Neural crest cell (in vitro differentiated cells): ENCODE measurements around the gene PCBP4. TPM values are rescaled to one million over a fixed set of nuclear protein-coding genes. Genes with fewer than 3 reads are reported as not detected.
"Not testable (repeated sequence)": the region's sequence is repeated elsewhere in the genome, so short reads cannot be mapped to it uniquely, and the experiment has no call there.

ENCODE experiments used
- DNase-seq: peaks from one replicate; pipeline ENCODE4 v3.0.0; 2021; ENCODE audit warnings: low read depth, mixed read lengths, low spot score
- H3K27ac Mint-ChIP-seq: one replicate; pipeline ENCODE4 v1.8.0; 2021; ENCODE audit warnings: mild to moderate bottlenecking, mixed read lengths; ENCODE audit not compliant: unreplicated experiment
- H3K27me3 Mint-ChIP-seq: 2 replicates; pipeline ENCODE4 v1.8.0; 2021; ENCODE audit warnings: low read depth, mild to moderate bottlenecking, mixed read lengths
- H3K36me3 Mint-ChIP-seq: 2 replicates; pipeline ENCODE4 v1.8.0; 2021; ENCODE audit warnings: low read depth, mild to moderate bottlenecking, mixed read lengths
- H3K4me1 Mint-ChIP-seq: 2 replicates; pipeline ENCODE4 v1.8.0; 2021; ENCODE audit warnings: mixed read lengths
- H3K4me3 Mint-ChIP-seq: one replicate; pipeline ENCODE4 v1.8.0; 2021; ENCODE audit warnings: mild to moderate bottlenecking, mixed read lengths
- H3K9me3 Mint-ChIP-seq: 2 replicates; pipeline ENCODE4 v1.8.0; 2021; ENCODE audit warnings: mixed read lengths
- total RNA-seq: library from RNA; stranded (reverse); gene quantifications from 2 replicates; pipeline ENCODE4 v1.2.1, GENCODE V29; 2021
- TF ChIP-seq, protein P1 (sequence below): fragments of 200-600 bp; sonication (generic); conservative IDR thresholded peaks from 2 replicates; pipeline ENCODE4 v1.5.0; 2021; ENCODE audit warnings: antibody characterized with exemption, mild to moderate bottlenecking

The PCBP4 gene
- total RNA-seq, 1 donor from 2014 or later: 235 TPM

DNA sequence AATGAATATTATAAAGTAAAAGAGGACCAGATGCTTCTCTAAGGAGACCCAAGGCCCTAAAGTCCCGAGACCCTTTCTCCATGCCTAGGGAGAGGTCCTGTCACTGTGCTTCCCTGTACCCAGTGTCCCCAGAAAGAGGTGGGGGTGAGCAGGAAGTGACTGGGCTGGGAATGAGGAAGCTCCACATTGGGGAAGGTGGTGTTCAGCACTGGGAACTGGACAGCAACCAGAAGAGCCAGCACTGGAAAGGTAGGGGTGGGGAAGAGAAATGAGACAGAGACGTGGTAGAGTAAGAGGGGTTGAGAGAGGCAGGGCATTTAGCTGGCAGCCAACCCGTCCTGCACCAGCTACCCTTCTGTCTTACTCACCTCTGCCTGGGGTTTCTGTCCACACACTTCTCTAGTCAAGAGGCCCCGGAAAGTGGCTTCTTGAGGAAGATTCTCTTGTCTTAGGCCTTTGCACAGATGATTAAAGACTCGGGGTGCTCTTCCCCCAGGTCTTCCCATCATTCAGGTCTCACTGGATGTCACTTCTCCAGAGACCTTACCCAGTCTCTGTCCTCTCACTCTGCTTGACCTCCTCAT, 37.7 kb downstream of the PCBP4 start:
- no peak overlapping the region for H3K4me3 Mint-ChIP-seq
- TF ChIP-seq, protein P1, sequence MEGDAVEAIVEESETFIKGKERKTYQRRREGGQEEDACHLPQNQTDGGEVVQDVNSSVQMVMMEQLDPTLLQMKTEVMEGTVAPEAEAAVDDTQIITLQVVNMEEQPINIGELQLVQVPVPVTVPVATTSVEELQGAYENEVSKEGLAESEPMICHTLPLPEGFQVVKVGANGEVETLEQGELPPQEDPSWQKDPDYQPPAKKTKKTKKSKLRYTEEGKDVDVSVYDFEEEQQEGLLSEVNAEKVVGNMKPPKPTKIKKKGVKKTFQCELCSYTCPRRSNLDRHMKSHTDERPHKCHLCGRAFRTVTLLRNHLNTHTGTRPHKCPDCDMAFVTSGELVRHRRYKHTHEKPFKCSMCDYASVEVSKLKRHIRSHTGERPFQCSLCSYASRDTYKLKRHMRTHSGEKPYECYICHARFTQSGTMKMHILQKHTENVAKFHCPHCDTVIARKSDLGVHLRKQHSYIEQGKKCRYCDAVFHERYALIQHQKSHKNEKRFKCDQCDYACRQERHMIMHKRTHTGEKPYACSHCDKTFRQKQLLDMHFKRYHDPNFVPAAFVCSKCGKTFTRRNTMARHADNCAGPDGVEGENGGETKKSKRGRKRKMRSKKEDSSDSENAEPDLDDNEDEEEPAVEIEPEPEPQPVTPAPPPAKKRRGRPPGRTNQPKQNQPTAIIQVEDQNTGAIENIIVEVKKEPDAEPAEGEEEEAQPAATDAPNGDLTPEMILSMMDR: no peak
- H3K36me3 Mint-ChIP-seq: no peaks in the 10 kb centered on the region
- DNase-seq: no peak
- no peaks in the 10 kb centered on the region for H3K9me3 Mint-ChIP-seq
- H3K27ac Mint-ChIP-seq: no peak overlapping the region
- no peaks in the 10 kb centered on the region for H3K4me1 Mint-ChIP-seq
- no peaks in the 10 kb centered on the region for H3K27me3 Mint-ChIP-seq

GRCh38 chr3:51928981-51929380, 38.3 kb downstream of the PCBP4 start:
- not testable (repeated sequence) for H3K9me3 Mint-ChIP-seq, H3K4me3 Mint-ChIP-seq, H3K27ac Mint-ChIP-seq, H3K27me3 Mint-ChIP-seq, H3K36me3 Mint-ChIP-seq, H3K4me1 Mint-ChIP-seq, DNase-seq

- Mint-ChIP-seq H3K9me3 (no peaks in the 10 kb centered on the region), H3K27ac (no peak overlapping the region), H3K36me3 (no peaks in the 10 kb centered on the region), H3K4me3 (no peak overlapping the region), H3K27me3 (no peaks in the 10 kb centered on the region), H3K4me1 (no peaks in the 10 kb centered on the region)
- no peak for DNase-seq
- TF ChIP-seq, protein P1: no peak
These were observed 38.8 kb downstream of the PCBP4 start for GRCh38 chr3:51928438-51928837.

DNA sequence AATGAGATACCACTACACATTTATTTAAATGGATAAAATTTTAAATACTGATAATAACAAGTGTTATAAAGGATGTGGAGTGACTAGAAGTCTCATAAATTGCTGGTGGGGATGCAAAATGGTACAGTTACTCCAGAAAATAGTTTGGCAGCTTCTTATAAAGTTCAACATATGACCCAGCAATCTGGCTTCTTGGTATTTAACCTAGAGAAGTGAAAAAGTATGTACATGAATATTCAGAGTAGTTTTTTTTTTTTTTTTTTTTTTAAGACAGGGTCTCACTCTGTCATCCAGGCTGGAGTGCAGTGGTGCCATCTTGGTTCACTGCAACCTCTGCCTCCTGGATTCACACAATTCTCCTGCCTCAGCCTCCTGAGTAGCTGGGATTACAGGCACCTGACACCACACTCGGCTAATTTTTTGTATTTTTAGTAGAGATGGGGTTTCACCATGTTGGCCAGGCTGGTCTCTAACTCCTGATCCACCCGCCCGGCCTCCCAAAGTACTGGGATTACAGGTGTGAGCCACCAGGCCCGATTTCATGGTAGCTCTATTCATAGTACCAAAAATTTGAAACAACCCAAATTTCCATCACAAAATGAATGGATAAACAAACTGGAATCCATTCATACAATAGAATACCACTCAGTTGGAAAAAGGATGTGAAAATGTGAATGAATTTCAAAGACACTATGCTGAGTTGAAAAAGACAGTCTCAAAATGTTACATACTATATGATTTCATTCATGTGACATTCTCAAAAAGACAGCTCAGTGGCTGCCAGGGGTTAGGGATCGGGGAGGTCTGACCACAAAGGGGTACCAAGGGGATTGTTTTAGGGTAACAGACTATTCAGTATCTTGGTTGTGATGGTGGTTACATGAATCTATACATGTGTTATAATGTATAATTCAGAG, 39.9 kb downstream of the PCBP4 start:
- Mint-ChIP-seq H3K36me3 (no peaks in the 10 kb centered on the region), H3K4me3 (no peak overlapping the region), H3K4me1 (no peaks in the 10 kb centered on the region), H3K9me3 (no peaks in the 10 kb centered on the region), H3K27me3 (no peaks in the 10 kb centered on the region), H3K27ac (no peak overlapping the region)
- TF ChIP-seq, protein P1: no peak
- DNase-seq: no peak

GRCh38 chr3:51921081-51921578, 46.1 kb downstream of the PCBP4 start:
- TF ChIP-seq, protein P1: no peak
- Mint-ChIP-seq H3K36me3 (no peaks in the 10 kb centered on the region), H3K27ac (no peak overlapping the region), H3K4me3 (no peak overlapping the region), H3K4me1 (no peaks in the 10 kb centered on the region), H3K9me3 (no peaks in the 10 kb centered on the region), H3K27me3 (peaks cover 10% of the 10 kb centered on the region)
- DNase-seq: no peak

DNA sequence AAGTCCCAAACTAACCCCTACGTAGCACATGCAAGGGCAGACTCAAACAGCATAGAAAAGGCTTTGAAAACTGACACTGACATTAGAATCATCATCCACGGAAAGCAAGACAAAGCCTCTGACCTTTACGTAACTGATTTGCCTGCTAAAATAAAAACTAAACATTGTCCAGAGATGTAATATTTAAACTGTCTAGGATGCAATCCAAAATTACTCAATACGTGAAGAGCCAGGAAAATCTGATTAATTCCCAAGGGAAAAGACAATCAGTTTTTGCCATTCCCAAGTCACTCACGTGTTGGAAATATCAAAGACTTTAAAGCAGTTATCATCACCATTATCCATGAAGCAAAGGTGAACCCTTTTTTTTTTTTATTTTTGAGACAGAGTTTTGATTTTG, 50.8 kb downstream of the PCBP4 start:
- Mint-ChIP-seq H3K9me3 (no peaks in the 10 kb centered on the region), H3K4me1 (no peaks in the 10 kb centered on the region), H3K4me3 (no peak overlapping the region), H3K27ac (no peak overlapping the region), H3K27me3 (peaks cover 10% of the 10 kb centered on the region), H3K36me3 (no peaks in the 10 kb centered on the region)
- TF ChIP-seq, protein P1: no peak
- DNase-seq: no peak
